Stimulated activated CD4-positive, alpha-beta T cell treated with anti-CD3 and anti-CD28 coated beads, Interleukin-1b, Interleukin-23, amount 100 ng/mL, for 24 hours (primary cell): ENCODE results near the gene ZNF597.

ENCODE experiments used
- DNase-seq, 4 experiments: peaks; one replicate each; pipeline ENCODE4 v3.0.0-alpha.2; 2020; ENCODE audit warnings: low read depth in 4 of 4, low spot score in 1 of 4

Gene ZNF597

DNA sequence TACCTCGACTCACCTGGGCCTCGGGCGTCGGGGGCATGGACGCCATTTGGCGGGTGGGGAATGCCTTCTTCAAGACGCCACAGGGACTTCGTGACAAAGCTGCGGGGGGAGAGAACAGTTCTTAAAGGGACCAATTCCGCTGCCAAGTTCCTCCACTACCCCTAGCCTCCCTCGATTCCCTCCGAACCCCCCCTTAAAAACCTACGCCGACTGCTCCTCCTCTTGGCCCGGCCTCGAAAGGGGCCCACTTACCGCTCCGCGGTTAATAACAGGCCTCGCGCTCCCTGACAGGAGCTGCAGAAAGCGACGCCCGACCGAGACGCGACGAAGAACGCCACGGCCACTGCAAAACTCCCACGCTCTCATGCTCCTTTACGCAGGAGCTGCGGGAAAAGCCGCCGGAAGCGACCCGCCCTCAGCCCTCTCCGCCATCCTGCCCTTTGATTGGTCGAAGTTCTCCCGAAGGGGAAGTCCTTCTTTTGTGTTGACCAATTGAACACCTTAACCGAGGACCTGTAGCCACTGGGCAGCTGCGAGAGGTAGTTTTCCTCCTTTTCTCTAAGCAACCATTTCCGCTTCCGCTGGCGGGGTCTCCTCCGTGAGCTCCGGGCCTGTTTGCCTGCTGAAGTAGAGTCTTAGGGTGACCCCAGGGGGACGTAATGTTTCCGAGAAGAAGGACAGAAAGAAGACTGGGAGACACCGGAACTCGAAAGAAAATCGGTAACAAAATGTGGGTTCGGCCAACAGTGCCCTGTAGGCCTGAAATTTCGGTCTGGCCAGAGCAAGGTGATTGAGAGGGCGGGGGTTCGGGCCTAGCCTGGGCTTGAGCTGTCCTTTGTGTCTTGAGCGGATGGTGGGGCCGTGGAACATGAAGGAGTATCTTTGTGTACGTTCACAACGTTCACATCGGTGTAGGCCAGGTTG, at the start of gene ZNF597, which contains the start of gene NAA60:
Gene ZNF597, minus strand, starts transcription at position 397 of the 924 bp plus-strand sequence. Its CDS starts 351 bp downstream, at position 46.
Gene NAA60, plus strand, starts transcription at position 573 of the 924 bp plus-strand sequence. CDS start 32,548 bp downstream, outside the sequence.
- peak; percentile 37 to 63 (median 54) for DNase-seq

- DNase-seq: no peak
These were observed 49.1 kb upstream of the ZNF597 start for GRCh38 chr16:3492356-3492755.

- no peak for DNase-seq
These were observed 47.8 kb upstream of the ZNF597 start for GRCh38 chr16:3490911-3491629.

DNA sequence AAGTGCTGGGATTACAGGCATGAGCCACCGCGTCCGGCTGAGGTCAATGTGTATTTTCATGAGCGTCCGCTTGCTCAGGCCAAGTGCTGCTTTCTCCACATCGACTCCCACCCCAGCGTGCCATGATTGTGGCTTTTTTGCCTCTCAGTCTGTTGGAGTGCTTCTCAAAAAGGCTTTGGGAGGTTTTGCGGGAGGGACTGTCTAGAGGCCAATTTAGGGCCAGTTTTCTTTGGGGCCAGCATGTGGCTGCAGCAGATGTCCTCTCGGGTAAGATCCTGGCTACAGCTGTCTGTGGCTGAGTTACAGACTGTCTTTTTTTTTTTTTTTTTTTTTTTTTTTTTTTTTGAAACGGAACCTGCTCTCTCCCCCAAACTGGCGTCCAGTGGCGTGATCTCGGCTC, 45.5 kb upstream of the ZNF597 start:
- DNase-seq: no peak

GRCh38 chr16:3487521-3488410, 44.5 kb upstream of the ZNF597 start:
- DNase-seq: no peak

- DNase-seq: no peak
These were observed 43.4 kb upstream of the ZNF597 start for GRCh38 chr16:3486506-3487215.

DNA sequence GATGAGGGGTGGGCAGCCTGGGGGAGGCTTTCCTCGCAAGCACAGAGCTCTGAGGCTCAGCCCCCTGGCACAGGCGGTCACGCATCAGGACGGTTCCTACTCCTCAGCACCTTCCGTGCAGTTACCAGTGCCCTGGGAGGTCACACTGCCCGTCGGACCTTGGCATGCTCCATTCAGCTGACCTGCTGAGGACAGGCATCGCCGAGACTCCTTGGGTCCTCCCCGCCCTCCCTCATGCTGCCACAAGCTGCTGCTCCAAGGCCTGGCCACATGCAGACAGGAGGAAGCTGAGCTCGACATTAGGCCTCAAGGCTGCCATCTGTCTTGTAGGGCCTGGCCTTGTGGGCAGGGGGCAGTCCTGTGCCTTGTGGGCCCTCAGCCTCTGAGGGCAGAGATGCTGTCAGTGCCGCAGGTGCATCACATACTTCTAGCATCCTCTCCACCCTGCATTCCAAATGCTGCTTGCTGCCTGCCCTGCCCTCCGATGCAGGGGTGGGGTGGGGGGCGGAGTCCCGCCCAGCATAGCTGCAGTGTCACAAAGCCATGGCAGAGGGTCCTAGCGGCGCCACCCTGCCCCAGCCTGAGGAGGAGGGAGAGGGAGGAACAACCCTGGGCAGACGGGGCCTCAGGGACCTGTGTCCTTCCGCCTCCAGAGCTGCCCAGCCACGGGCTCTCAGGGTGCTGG, 42.7 kb upstream of the ZNF597 start:
- DNase-seq: no peak

DNA sequence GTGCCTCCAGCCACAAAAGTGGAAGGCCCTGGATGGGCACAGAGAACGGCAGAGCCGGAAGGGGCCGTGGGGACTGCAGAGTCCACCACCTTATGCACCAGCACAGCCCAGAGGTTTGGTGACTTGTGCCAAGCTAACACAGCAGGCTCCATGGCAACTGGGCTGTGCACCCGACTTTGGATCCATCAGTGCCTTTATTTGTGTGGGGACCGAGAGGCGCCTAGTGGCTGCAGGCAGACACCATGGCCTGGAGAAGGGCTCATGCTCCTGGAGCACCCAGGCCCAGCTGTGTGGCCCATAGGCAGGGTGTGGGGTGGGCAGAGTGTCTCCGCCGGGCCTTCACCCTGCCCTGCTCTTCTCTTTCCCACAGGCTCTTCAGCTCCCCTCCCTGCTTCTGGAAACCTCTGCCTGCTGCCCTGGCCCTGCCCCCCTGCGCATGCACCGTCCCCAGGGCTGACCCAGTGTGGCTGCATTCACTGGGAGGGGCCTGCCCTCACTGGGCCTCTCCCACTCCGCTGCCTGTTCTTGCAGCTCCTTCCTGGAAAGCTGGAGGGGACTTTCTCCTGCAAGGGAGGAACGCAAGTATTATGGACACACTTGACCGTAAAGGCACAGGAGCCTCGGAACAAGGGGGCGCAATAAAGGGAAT, 41.9 kb upstream of the ZNF597 start:
- DNase-seq: no peak

DNA sequence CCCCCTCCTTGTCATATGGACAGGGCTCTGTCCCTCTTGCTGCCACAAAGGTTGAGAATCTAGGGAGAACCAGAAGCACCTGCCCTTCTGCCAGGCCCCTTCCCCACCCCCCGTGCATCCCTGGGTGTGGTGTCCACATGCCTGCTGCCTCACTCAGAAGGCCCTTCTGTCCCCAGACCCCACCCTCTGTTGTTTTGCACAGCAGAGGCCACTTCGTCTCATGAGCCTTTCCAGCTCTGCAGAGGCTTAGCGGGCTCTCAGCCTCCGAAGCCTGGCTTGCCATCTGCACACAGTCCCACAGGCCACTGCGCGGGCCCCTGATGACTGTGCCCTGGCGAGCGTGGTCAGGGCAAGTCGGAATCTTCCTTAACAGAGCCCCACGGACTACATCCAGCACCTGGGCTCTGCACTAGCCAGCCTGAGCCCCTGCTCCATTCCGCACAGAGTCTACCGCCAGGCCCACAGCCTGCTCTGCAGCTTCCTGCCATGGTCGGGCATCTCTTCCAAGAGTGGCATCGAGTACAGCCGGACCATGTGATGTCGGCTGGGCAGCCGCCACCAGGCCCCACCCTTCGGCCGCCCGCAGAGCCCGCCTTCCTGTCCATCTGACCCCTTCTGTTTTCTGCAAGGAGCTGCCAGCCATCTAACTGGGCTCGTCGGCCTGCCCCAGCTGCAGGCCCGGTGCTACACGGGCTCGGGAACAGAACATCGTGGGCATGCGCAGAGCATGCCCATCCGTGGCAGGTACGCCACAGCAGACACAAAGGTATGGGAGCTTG, 41.2 kb upstream of the ZNF597 start:
- no peak for DNase-seq

GRCh38 chr16:3482659-3483241, 39.4 kb upstream of the ZNF597 start:
- no peak for DNase-seq

DNA sequence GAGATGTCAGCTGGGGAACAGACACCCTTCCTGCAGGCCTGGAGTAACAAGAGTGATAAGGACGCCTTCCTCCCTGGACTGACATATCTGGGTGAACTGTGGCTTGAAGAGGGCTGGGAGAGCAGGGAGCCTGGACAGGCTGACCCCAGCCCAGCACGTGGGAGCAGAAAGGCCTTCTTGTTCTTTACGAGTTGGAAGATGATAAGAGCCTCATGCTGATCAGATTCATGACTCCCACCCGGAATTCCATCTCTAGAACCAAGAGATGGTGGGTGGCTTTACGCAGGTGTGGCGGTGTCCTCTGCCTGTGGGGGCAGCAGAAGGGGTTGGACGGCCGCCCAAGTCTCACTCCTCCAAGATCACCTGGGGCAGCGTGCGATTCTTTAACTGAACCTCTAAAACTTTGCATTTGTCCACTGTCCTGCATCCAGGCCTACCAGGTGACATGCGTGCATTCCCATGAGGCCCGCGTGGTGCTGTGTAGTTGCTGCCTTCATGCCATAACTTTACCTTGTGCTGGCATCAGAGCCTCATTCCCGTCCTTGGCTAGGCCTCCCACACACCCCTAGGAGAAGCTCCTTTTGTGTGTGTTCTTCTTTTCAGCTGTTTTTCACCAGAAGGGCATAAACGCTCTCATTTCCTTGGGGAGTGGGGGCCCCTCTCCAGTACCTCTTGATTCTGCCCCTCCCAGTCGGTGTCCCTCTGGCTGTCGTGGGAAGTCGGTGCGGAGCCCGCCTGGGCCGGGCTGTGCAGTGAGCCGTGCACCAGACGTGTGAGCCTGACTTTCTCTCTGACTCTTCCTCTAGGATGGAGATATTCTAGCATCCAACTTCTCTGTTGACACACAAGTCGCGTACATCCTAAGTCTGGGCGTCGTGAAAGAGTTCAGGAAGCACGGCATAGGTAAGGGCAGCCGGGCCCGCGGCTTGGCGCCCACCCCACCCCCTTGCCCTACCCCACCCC, 38.7 kb upstream of the ZNF597 start:
- no peak for DNase-seq

DNA sequence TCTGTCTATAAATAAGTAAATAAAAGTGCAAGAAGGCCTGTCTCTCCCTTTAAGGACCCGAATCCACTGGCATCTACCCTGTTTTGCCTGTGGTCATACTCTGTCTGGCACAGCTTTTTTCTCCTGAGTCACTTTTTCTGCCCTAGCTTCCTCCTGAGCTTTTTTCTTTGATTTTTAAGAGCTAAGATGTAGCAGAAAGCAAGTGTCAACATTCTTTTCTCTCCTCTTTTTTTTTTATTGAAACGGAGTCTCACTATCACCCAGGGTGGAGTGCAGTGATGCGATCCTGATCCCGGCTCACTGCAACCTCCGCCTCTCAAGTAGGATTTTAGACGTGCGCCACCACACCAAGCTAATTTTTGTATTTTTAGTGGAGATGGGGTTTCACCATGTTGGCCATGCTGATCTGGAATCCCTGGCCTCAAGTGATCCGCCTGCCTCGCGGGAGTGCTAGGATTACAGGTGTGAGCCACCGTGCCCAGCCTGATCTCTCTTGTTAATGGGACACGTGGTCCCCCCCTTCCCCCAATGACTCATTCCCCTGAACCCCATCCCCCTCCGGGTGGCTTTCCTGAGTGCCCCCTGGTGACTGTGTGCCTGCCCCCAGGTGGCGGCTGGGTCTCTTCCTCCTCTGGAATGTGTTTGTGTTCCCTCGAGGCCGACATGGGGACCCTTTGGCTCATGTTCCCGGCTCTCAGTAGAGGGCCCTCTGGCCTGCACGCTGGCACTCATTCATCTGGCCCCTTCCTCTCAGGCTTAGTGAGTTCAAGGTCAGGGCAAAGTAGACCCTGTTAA, 37.8 kb upstream of the ZNF597 start:
- no peak for DNase-seq

DNA sequence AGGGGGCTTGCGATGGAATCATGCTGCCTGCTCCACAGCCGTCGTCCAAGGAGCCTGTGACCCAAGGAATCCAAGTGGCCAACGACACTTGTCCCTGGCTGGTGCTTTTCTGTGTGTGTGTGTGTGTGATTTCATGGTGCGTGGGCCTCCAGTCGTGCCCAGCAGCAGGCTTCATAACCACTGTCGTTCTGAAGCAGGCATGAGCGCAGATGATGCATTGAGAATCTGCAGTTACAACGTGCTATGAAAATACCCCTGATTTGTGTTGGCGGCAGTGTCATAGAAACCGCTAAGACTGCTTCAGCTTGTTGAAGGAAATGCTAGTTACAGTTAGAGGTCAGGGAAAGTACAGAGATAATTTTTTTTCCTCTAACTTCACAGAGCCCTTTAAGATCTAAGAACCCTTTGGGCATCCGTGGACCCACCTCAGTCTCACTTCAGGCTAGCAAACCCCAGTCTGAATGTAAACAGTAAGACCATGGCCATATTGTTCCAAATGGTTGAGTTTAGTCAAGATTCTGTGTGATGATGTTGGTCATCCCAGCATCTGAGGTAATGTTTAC, 36.4 kb upstream of the ZNF597 start:
- DNase-seq: no peak

- DNase-seq: no peak
These were observed 35.1 kb upstream of the ZNF597 start for GRCh38 chr16:3478242-3478925.

- no peak for DNase-seq
These were observed 33.1 kb upstream of the ZNF597 start for GRCh38 chr16:3476409-3476808.
